Measurements from ENCODE around the gene ANKRD2. TPM values are rescaled to one million over a fixed set of nuclear protein-coding genes. Genes with fewer than 3 reads are reported as not detected.

Gene ANKRD2
- total RNA-seq, 1 donor from 2014 or later: not detected

- DNase-seq (ENCODE audit: low spot score in 2 of 2) (no peak), FAIRE-seq (no peak)
These were observed 17.6 kb downstream of the ANKRD2 start for GRCh38 chr10:97590082-97590747.

DNA sequence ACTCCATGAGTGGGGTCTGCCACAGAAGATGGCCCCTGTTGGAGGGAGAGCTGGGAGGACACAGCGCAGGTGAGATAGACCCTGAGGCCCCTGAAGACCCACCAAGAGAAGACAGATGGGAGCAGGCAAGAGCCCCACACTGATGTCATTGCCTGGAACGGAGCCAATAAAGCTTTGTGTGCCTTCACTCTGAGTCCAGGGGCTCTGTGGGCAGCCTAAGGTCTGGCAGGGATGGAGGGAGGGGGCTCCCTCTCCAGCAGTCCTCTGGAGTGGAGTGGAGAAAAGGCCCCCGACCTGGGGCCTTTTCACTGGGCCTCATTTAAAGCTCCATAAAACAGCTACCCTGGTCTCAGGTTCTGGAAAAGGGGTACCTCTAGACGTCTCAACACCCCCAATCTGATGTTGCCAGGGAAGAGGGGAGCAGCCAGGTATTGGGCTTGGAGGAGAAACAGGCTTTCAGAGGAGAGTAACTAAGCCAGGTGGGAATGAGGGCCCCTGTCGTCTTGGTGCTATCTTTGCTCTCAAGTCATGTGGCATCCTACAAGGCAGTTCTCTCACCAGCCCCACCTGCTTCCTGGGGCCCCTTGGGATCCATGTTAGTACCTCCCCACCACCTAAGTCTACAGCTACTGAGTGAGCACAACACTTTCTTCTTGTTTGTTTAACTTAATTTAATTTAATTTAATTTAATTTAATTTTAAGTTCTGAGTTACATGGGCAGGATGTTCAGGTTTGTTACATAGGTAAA, 18.3 kb downstream of the ANKRD2 start:
- FAIRE-seq: no peak
- DNase-seq (ENCODE audit: low spot score in 2 of 2): no peak

GRCh38 chr10:97593421-97593820, 20.8 kb downstream of the ANKRD2 start:
- FAIRE-seq: no peak
- no peak for DNase-seq (ENCODE audit: low spot score in 2 of 2)

DNA sequence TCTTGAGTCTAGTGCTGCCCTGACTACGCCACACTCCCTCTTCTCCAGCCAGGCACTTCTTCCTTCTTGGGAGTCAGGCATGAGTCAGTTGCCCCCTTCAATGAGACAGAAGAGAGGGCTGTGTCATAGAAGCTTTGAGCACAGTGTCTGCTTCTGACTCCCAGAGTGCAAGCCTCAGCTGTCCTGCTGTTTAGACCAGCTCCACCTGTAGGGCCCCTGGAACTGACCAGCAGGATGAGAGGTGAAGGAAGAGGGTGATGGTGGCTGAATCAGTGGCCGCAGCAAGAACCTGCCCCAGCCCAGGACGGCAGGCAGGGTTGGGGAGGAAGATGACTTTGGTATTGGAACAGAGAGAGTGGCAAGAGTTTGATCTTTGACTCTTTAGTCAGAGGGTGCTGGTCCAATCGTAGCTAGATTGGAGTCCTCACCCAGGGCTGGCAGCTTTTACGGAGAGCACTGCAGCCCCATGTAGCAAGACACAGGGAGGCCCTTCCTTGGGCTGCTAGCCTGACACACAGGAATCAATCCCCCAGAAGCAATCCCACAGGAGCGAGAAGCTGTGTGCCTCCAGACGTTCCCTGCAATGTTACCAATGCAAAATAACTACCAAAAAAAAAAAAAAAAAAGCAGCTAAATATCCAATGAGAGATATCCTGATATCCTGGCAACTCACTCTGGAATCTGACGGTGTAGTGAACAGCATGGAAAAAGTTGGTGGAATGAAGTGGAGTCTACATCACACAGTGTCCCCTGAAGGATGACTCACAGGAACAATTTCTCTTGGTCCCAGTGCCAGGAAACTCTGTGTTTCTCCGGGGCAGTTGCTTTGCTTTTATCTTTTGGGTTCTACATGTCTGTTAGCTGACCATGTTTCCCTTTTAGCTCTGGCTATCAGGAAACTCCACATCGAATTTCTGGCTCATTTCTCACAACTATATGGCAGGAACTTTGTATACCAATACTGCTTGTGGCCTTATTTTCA, 23.8 kb downstream of the ANKRD2 start:
- FAIRE-seq: no peak
- DNase-seq (ENCODE audit: low spot score in 2 of 2): no peak

DNA sequence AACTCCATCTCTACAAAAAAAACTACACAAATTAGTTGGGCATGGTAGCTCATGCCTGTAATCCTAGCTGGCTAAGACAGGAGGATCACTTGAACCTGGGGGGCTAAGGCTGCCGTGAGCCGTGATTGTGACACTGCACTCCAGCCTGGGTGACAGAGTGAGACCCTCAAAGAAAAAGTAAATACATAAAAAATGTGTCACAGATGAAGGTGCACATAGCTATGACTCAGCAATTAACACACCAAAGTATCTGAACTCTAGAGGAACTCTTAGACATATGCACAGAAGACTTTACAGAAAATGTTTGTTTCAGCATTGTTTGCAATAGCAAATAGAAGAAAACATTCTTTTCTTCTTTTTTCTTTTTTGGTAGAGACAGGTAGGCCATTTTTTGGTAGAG, 25.2 kb downstream of the ANKRD2 start:
- FAIRE-seq (no peak), DNase-seq (ENCODE audit: low spot score in 2 of 2) (no peak)

- FAIRE-seq (no peak), DNase-seq (ENCODE audit: low spot score in 2 of 2) (no peak)
These were observed 26.1 kb downstream of the ANKRD2 start for GRCh38 chr10:97598407-97599271.

GRCh38 chr10:97599272-97599619, 26.7 kb downstream of the ANKRD2 start:
- FAIRE-seq (no peak), DNase-seq (ENCODE audit: low spot score in 2 of 2) (no peak)

- FAIRE-seq (no peak), DNase-seq (ENCODE audit: low spot score in 2 of 2) (no peak)
These were observed 28.0 kb downstream of the ANKRD2 start for GRCh38 chr10:97600616-97601015.

GRCh38 chr10:97601268-97602215, 29.0 kb downstream of the ANKRD2 start:
- DNase-seq (ENCODE audit: low spot score in 2 of 2) (no peak), FAIRE-seq (no peak)

DNA sequence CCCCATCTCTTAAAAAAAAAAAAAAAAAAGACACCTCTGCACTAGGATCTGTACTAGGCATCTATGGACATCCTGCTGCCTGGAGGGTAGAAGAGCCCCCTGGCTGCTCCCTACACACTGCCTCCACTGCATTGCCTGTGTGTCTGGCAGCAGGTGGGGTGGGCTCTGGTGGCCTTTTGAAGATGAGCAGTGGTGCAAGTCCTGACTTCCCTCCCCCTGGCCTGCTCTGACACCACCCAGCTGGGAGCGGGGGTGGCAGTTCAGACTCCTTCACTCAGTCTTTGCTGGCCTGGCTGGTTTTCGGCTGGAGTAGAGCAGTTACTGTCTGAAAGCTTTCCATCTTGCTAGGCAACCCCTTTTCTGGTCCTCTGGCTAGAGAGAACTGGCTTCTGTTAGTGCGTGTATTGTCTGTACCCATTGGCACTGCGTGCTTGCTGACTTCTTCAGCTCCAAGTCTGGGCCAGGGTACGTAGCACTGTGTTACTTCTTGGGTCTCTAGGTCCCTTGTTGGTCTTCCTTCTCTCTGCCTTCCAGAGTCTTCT, 34.6 kb downstream of the ANKRD2 start:
- DNase-seq (ENCODE audit: low spot score in 2 of 2): no peak
- no peak for FAIRE-seq

DNA sequence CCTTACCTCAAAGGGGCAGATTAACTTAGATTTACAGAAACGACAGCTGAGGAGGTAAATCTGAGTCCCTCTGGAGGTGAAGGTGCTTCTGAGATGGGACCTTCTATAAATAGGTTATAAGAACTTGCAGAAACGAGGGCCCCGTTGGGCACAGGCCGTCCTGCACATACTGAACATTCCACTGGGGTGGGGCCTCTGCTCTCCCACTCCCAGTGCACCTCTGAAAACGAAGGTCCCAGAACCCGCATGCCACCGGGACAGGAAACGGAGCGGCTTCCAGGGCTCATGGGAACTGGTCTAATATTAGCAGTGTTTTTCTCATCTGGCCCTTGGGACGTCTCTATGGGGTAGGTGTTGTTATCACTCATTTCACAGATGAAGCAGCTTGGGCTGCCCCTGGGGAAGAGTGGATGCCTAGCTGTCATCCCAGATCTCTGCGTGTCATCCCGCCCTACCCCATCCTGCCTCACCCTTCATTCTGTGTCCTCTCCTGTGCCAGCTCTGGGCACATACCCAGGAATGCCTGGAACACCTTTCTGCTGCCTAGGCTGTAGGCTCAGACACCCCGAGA, 36.5 kb downstream of the ANKRD2 start:
- FAIRE-seq: no peak
- DNase-seq (ENCODE audit: low spot score in 2 of 2): no peak

DNA sequence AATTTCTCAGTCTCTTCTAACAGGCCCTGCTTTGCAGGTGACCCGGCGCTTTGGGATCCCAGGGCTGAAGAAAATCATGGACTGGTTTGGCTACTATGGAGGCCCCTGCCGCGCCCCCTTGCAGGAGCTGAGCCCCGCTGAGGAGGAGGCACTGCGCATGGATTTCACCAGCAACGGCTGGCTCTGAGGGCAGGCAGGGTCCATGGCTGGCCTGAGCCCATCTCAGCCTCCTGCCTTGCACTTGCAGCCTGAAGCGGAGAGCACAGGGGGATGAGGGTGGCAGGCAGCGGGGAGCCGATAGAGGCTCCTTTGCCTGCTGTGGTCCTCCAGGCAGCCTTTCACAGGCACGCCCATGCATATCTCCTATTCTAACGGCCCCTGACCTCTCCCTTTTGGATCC, 38.9 kb downstream of the ANKRD2 start:
- FAIRE-seq (no peak), DNase-seq (ENCODE audit: low spot score in 2 of 2) (no peak)

DNA sequence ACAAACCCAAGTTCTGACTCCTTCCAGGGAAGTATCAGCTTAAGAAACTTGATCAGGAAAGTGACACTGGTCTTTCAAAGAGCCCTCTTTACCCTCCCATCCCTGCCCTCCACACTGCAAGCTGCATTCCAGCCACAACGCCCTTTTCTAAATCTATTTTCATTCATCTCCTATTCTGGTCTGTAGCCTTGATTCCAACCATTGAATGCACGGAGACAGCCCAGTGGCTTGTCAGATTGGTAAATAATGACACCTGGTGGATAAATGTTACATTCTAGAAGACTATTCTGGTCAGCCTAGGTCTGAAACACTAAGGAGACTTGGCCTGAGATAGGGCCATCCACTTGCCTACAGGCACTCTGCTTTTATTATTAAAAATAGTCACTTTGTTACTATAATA, 39.8 kb downstream of the ANKRD2 start:
- DNase-seq (ENCODE audit: low spot score in 2 of 2) (peak in 1 of 2 donors; percentile 44), FAIRE-seq (no peak)

DNA sequence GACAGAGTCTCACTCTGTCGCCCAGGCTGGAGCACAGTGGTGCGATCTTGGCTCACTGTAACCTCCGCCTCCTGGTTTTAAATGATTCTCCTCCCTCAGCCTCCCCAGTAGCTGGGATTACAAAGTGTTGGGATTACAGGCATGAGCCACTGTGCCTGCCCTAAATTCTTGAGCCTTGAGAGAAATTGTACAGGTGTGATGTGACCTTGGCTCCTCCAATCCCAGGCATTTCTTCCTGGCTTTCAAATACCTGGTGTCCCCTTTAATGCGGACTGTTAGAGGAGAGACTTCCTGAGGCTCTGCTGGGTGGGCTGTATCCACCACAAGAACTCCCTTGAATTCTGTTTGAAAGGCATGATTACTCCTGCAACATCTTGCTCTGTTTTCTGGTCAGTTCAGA, 45.7 kb downstream of the ANKRD2 start:
- FAIRE-seq (no peak), DNase-seq (ENCODE audit: low spot score in 2 of 2) (no peak)

DNA sequence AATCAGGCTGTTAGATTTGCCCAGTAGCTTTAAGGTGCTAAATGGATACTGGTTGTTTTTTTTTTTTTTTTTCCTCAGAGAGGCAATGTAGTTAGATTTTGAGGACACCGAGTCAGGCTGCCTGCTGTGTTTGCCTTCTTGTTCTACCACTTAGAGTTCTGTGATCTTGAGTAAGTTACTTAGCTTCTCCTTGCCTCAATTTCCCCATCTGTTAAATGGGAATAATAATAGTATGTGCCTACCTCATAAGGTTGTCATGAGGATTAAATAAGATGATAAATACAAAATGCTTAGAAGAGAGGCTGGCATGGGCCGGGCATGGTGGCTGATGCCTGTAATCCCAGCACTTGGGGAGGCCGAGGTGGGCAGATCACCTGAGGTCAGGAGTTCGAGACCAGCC, 46.2 kb downstream of the ANKRD2 start:
- DNase-seq (ENCODE audit: low spot score in 2 of 2) (no peak), FAIRE-seq (no peak)

DNA sequence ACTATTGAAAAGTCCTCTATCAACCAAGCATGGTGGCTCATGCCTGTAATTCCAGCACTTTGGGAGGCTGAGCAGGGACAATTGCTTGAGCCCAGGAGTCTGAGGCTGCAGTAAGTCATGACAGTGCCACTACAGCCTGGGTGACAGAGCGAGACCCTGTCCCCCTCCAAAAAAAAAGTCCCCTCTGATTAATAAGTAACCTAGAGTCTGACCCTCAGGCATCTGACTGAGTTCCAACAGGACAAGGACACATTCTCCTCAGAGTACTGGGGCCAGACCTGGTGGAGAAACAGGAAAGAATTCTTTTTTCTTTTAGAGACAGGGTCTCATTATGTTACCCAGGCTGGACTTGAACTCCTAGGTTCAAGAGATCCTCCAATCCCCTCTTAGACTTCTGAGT, 50.7 kb downstream of the ANKRD2 start:
- FAIRE-seq (no peak), DNase-seq (ENCODE audit: low spot score in 2 of 2) (no peak)

DNA sequence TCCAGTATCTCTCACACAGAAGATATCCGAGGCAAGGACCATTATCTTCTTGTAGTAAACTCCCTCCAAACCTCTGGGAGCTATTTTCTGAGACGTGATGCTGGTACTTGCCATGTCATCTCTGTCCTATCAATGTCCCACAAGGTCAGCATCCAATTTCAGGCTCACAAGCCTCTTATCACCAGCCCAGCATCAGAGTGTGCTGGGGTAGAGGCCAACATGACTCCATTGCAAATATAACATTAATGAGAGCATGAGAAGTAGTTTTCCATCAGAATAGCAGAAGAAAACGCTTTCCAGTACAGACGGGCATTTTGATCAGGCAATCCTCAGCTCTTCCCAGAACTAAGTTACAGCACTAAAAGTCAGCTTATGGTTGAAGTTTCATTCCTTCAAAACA, 55.2 kb downstream of the ANKRD2 start:
- FAIRE-seq (no peak), DNase-seq (ENCODE audit: low spot score in 2 of 2) (no peak)

DNA sequence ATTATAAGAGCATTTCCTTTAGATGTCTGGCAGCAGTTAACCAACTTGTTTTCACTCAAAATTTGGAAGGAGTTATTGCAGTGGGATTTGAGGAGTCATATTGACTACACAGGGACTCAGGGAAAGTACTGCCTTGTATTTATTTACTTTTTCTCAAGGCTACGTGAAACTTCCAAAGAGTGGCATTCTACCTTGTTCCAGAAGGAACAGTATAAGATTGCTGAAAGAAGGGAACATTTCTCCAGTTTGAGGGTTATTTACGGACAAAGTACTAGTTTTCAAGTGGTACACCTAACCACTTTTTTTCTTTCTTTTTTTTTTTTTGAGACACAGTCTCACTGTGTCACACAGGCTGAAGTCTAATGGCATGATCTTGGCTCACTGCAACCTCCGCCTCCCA, 55.6 kb downstream of the ANKRD2 start:
- DNase-seq (ENCODE audit: low spot score in 2 of 2) (no peak), FAIRE-seq (no peak)

DNA sequence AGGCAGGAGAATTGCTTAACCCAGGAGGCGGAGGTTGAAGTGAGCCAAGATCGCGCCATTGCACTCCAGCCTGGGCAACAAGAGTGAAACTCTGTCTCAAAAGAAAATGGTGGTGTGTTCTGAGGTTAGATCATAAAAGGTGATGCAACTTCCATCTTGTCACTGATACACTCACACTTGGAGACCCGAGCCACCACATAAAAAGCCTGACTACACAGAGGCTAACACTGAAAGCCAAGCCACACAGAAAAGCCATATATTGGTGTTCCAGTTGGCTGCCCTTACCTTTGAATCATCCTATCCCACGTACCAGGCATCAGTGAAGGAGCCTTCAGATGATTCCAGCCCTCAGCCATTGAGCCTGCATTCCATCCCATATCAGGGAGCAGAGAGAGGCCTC, 56.7 kb downstream of the ANKRD2 start:
- FAIRE-seq (no peak), DNase-seq (ENCODE audit: low spot score in 2 of 2) (no peak)
